Femur (tissue), 1 donor: ENCODE results near the gene EGF.

Experiments
- DNase-seq: peaks from one replicate; pipeline ENCODE4 v3.0.0-alpha.2; 2017

EGF gene

GRCh38 chr4:109966891-109967481 is 54.3 kb downstream of the EGF start:
- DNase-seq = no peak

DNA sequence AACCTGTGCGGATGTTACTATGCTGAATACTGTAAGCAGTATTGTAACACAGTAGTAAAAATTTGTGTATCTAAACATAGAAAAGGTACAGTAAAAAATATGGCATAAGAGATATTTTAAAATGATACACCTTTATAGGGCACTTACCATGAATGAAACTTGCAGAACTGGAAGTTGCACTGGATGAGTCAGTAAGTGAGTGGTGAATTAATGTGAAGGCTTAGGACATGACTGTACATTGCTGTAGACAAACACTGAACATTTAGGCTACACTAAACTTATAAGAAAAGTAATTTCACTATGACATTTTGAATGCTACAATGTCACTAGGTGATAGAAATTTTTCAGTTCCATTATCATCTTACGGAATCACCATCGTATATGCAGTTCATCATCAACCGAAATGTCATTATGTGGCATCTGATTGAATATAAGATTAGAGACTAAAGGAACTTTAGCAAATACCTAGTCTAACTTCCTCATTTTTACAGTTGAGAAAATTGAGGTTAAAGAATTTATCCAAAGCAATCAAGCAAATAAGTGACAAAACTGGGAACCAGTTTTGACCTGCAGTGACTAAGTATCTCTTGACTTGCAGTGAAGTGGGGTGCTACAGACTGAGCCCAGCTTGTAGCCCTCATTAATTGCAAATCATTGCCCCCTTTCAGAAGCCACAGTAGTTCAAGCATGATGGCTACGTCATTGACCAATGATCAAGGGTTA is 55.3 kb downstream of the EGF start:
- no peak for DNase-seq

DNA sequence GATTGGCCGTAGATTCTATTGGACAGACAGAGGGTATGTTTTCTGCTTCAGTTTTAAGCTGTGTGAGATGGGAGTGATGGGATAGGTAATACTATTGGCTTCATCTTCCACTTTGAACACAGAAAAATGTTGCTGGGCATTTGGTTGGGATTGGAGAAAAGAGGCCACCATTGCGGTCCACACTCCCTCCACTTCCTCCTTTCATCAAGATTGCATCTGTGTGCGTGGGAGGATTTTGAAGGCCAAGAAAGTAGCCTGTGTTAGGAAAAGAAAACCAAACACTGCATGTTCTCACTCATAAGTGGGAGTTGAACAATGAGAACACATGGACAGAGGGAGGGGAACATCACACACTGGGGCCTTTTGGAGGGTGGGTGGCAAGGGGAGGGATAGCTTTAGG is 56.4 kb downstream of the EGF start:
- DNase-seq = no peak

DNA sequence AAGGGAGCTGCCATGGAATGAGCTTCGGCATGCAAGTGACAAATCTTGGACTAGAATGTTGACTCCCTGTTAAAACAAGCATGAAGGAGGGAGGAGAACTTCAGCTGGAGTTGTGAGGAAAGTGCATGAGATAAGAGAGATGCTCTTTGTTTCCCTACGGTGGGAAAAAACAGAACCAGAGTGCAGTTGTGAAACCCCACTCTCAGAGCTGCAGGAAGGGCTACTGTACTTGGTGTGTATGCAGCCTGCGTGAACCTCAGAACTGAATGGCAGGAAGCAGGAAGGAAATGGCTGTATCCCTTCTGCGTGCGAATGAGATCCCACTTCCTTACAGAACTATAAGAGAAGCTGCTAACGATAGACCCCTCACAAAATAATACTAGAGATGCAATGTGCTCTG is 57.2 kb downstream of the EGF start:
- no peak for DNase-seq

DNA sequence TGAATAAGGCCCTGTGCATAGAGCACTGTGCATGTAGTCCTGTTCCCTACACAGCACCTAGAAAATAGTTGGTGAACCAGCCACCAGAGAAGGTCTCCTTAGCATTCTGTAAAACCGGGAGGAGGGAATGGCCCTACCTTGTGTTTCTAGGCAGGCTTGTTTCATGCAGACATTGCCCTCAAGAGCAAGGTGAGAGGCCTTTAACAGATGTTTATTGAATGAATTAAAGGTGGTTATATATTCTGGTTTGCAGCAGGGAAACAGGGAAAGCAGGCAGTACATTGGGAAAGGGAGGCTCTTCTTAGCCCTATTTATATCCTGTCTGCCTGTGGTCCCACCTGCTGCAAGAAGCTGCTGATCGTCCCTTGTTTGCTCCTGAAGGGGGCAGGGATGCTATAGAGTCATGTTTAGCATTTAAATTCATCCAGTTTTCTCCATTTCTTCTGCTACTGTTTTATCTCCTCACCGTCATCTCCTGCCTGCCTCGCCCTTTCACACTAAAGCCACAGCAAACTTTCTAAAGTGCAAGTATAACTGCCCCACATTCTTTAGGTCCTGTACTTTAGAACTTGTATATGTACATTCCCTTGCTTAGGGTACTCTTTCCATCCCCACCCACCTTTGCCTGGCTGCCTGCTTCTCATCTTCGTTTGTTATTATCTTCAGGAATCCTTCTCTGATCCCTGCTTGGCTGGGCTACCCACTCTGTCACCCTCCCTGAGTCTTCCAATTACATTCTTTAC is 60.3 kb downstream of the EGF start:
- no peak for DNase-seq

DNA sequence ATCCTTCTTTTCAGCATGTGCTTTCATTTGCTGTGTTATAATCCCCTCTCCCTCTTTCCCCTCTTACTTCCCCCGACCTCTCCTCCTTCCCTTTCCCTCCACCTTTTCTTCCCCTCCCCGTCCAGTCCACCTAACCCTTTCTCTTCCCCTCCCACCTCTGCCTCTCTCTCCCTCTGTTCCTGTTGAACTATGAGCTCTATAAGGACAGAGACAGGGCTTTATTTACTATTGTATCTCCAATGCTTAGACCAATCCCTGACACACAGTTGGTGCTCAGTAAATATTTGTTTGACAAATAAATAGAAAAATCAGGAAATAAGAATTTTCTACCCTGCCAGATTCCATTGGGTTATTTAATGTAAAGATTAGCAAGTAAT is 60.8 kb downstream of the EGF start:
- DNase-seq = no peak

DNA sequence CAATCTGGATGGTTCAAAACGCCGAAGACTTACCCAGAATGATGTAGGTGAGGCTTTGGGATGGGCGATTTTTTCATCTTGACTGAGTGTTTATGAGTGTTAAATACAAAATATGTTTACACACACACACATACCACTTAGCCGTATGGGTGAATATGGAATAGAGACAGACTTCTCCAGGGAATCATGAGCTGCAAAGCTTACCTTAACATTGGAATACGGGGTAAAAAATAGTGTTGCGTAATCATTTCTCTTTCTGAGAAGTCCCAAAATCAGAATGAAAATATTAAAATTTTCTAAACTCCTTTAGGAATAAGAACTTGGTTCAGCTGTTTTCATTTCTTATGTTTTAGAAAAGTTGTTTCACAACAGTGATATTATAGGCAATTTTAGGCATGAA is 63.5 kb downstream of the EGF start:
- no peak for DNase-seq

GRCh38 chr4:109977854-109978501 is 65.3 kb downstream of the EGF start:
- no peak for DNase-seq

DNA sequence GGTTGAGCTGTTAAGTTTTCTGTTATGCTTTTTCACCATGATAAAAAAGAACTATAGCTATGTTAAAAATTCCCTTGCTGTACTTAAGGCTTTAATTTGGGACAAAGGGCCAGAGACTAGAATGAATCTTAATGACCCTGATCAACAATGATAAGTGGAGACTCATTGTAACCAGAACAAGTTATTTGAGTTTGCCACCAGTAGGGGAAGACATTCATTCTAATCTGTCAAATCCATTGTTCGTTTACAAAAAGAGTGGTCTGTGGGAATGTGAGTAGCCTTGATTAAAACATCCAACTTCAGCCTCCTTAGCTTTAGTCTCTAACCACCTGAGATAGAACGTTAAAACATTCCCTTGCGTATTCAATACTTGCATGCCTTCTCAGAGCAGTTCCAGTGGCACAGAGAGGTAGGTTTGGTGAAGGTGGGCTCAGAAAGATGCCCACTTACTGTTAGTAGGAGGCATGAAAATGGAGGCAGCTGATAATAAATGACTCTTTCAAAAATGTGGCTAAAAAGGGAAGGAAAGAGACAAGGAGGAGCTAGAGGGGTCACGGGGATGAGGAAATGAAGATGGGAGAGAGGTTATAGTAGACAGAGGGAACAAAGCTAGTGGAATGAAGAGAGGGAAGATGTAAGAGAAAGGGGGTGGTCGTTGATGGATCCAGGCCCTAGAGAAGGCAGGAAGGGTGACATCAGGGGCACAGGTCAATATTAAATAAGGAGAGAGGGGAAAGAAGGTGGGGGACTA is 66.2 kb downstream of the EGF start:
- no peak for DNase-seq

DNA sequence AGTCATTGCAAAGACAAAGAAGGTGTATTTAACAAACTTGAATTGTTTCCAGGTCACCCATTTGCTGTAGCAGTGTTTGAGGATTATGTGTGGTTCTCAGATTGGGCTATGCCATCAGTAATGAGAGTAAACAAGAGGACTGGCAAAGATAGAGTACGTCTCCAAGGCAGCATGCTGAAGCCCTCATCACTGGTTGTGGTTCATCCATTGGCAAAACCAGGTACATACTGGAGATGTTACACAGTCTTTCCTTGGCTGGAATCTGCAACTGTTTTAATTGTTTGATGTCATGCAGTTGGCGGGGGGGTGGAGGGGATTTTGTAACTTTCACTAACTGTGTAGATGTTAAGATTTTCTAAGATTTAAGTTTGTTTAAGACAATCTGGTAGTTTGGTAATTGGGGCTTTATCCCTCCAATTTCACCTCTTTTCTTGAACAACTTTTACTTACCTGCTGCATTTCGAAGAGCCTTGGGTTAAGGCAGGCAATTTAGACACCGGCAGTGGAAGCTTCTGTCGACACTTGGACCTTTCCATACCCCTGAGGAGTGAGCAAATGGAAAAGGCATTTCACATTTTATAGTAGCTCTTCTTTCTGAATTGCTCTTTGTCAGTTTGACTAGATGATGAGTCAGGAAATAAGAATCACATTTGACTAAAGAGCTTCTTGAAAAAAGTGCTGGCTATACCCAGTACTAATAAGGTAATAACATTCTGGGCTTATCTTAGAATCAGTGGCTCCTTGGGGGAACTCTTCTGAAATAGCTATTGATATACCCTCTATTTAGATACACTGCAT is 67.4 kb downstream of the EGF start:
- no peak for DNase-seq

- DNase-seq = no peak
Measured at GRCh38 chr4:109981936-109982335, 69.3 kb downstream of the EGF start.

GRCh38 chr4:109982521-109982920 is 69.8 kb downstream of the EGF start:
- DNase-seq = no peak

DNA sequence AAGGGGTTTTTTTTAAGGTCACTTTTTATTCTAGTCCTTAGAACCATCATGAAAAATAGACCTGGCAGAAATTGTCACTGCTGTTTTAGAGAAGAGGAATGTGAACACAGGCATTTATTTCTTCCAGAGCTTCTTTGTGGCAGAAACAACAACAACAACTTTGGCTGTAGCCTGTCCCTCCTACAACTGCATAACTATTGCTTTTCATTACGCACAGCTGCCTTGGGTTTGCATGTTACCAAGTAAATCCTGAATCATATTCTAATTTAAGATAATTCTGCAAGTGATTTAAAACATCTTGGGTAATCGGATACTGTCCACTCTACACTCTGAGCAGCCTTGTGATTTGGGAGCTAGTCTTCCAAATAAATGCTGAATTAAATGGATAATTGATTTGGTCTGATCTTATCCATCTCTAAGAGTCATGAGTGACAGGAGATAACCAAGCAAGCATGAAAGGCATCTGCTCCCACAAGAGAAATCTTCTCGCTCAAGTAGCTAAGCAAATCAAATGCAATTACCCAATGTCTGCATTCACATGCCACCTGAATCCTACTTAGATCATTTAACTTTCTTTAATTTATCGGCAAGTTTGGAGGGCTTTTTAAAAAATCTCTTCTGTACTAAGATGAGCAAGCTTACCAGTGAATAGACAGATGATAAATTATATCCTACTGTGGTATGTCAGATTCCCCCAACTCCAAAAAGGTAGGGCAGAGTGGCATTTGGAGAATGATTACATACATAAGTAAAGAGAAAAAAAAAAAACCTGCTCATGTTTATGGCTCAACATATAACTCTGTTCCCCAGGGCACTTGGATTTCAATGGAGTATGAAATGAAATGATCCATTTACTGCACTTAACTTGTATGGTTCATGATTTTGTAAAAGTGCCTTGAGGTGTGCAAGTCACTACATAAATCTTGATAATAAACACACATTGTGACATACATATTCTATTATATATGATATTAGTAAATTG is 73.6 kb downstream of the EGF start:
- no peak for DNase-seq

GRCh38 chr4:109989044-109989443 is 76.4 kb downstream of the EGF start:
- no peak for DNase-seq

DNA sequence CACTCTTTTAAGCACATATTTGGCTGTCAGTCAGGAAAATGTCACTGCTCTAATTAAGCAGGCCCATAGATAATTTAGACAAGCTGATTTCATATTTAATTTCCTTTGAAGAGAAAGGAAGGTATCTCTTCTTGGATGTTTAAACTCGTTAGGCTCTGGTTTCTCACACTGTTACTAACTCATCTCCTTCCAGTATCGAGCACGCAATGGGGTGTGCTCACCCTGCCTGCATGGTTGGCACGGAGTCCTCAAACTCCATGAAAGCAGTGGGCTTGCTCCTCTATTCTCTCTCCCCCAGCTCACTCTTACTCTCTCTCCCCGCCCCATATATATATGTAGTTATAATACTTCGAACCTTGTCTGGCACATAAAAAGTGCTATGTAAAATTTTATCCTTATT is 76.9 kb downstream of the EGF start:
- no peak for DNase-seq

DNA sequence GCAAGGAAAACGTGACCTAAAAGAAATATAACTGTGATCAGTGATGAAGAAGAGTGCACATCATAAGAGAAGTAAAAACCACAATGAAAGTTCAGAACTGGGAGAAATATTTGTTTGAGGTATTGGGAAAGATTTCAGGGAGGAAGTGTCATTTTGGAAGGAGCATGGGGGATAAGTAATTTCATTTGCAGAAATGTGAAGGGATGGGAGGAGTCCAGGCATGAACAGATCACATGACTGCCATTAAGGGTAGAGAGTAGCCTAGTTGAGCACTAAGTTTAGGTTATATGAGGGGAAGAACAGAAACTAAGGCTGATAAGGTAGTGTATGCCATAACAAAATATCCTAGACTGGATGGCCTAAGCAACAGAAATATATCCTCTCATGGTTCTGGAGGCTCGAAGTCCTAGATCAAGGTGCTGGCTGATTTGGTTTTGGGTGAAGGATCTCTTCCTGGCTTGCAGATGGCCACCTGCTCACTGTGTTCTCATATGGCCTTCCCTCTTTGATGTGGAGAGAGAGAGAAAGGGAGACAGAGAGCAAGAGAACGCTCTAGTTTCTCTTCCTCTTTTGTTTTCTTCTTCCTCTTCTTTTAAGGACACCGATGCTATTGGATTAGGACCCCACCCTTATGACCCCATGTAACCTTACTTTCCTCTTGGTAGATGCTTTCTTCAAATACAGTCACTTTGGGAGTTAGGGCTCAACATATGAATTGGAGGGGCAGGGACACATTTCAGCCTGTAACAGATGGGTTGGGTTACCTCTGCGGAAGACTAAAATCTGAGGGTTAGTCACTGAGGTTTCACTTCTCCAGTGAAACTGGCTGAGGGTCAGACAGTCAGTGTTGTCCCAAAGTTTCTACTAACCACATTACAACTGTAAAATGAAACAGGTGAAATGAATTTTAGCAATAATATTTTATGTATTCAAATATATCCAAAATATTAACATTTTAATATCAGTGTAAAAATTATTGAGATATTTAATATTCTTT is 77.9 kb downstream of the EGF start:
- DNase-seq = no peak

GRCh38 chr4:109993116-109993515 is 80.4 kb downstream of the EGF start:
- no peak for DNase-seq

DNA sequence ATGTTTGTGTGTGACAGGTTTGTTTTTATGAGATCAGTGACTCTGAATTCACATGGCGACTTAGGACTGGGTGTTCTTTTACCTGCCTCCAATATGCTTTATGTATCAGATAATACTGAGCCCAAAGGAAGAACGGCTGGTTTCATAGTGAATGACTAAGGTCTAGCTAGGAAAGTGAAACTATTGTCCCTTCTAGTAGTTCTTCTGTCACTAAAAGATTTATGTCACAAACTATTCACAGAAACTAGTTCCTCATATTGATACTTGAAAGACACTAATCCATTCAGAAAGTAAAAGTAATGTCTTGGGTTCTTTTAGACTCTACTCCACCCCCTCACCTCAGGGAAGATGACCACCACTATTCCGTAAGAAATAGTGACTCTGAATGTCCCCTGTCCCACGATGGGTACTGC is 81.7 kb downstream of the EGF start:
- DNase-seq = no peak

GRCh38 chr4:109996526-109996925 is 83.8 kb downstream of the EGF start:
- DNase-seq = no peak
